Activated T-helper 1 cell treated with Interleukin-2 at 50 U/mL for 16 hours (primary cell): ENCODE results near the gene OR9Q1.
"Not testable (repeated sequence)": the region's sequence is repeated elsewhere in the genome, so short reads cannot be mapped to it uniquely, and the experiment has no call there.

Source experiments
- DNase-seq: peaks from one replicate; pipeline ENCODE4 v3.0.0-alpha.2; 2020; ENCODE audit warnings: low read depth

Gene OR9Q1, protein sequence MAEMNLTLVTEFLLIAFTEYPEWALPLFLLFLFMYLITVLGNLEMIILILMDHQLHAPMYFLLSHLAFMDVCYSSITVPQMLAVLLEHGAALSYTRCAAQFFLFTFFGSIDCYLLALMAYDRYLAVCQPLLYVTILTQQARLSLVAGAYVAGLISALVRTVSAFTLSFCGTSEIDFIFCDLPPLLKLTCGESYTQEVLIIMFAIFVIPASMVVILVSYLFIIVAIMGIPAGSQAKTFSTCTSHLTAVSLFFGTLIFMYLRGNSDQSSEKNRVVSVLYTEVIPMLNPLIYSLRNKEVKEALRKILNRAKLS

DNA sequence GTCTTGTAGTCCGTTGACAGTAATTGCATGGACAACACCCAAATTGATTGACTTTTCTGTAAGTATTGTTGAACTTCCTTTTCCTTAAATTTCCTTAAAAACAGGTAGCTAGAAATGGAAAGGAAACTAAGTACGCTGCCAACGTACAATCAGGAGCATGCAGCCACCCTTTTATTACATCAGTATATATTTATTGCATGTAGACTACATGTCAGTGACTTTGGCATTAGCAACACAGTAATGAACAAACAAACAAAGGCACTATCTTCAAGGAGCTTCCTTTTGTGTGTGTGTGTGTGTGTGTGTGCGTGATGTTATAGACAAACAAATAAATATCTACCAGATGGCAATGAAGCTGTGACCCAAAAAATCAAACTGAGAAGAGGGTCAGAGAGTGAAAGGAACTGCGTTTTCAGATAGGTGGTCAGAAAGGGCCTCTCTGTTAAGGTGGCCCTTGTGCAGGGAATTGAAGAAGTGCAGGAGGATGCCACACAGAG, at the start of gene OR9Q1:
Gene OR9Q1, plus strand, starts transcription at position 447 of the 497 bp plus-strand sequence. CDS start 155,564 bp downstream, outside the sequence.
- no peak for DNase-seq

GRCh38 chr11:57974132-57974531, 49.5 kb upstream of the OR9Q1 start:
- DNase-seq: no peak

- DNase-seq: no peak
These were observed 48.7 kb upstream of the OR9Q1 start for GRCh38 chr11:57974848-57975601.

DNA sequence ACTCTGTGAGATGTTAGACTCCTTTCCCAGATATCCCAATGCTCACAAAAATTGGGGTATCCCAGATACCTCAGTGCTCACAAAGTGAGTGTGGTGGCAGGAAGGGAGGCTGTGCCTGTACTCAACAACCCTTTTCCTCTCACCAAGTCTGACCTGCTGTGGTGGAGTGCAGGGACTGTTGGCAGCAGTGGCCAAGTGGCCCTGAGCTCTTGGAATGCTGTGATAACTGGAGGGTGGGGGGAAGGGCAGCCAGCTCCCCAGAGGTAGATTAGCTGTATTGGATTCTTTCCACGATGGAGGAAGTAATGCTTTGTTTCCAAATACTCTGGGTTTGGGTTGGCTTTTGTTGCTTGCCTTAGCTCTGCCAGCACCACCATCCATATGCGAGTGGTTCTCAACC, 46.0 kb upstream of the OR9Q1 start:
- no peak for DNase-seq

GRCh38 chr11:57978686-57979531, 44.8 kb upstream of the OR9Q1 start:
- DNase-seq: no peak

DNA sequence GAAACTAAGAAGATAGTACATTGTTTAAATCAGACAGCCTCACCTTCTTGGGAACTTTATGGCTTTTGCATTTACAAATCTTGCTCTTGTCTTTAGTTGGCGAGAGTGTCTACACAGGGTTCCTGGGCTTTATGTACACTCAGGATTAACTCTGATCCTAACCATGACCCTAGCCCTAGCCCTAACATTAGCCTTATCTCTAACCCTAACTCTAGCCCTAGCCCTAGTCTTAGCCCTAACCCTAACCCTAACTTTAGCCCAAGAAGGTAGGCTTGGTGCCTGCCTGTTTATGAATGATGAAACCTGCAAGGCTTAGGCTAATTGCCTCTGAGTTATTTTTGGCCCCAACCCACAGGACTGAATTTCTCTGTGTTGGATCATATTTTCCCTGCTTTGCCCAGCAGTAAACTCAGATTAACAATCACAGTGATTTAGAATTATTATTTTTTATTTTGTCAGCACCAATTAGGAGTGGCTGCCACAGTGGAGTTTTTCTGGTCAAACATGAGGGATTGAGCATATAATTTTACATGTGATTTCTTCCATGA, 44.1 kb upstream of the OR9Q1 start:
- no peak for DNase-seq

GRCh38 chr11:57980201-57980600, 43.5 kb upstream of the OR9Q1 start:
- no peak for DNase-seq

DNA sequence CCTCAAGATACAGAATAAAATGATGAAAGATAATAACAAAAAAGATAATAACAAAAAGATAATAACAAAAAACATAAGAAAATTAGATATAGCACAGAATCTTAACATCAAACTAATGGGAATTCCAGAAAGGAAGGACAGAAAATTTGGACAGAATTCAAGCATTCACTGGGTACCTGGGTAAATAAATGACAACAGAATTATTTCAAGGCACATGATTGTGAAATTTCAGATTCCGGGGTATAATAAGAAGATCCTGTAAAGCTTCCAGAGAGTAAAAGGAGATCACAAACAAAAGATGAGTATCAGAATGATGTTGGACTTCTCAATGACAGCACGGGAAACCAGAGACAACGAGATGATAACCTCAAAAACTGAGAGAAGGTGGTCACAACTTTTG, 42.1 kb upstream of the OR9Q1 start:
- no peak for DNase-seq

DNA sequence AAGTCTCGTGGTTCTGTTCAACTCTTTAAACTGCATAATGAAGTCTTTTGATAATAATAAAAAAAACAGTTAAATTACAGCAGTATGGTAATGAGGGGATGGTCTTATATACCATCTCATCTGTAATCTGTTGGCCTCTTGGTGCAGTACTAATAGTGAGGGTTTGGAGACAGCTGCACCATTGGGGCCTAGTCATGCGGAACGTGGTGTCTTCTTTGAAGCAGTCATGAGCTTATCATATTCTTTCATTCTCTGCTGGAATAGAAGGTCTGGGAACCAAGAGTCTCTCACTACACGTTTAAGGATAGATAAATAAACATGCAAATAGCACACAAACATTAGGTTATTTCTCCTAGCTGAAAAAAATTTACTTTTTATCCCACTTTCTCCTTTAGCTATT, 40.9 kb upstream of the OR9Q1 start:
- DNase-seq: no peak

DNA sequence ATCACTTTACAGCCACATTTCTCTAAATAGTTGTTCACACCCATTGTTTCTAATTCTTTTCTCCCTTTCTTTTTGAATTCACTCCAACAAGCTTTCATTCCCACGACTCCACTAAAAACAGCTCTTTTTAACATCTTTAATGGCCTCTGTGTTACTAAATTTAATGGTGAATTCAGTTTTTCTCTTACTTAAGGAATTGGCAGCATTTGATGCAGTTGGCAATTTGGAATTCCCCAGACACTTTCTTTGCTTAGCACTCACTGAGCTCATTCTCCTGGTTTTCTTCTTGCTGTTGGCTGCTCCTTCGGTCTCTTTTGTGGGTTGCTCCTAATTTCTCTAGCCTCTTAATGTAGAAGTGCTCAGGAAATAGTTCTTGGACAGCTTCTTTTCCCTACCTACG, 40.5 kb upstream of the OR9Q1 start:
- DNase-seq: no peak

DNA sequence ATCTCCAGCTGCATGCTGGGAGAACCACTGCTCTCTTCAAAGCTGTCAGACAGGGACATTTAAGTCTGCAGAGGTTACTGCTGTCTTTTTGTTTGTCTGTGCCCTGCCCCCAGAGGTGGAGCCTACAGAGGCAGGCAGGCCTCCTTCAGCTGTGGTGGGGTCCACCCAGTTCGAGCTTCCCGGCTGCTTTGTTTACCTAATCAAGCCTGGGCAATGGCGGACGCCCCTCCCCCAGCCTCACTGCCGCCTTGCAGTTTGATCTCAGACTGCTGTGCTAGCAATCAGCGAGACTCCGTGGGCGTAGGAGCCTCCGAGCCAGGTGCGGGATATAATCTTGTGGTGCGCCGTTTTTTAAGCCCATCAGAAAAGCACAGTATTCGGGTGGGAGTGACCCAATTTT, 24.2 kb upstream of the OR9Q1 start:
- not testable (repeated sequence) for DNase-seq

GRCh38 chr11:58000021-58000420, 23.7 kb upstream of the OR9Q1 start:
- DNase-seq: not testable (repeated sequence)

GRCh38 chr11:58000699-58001098, 23.0 kb upstream of the OR9Q1 start:
- no peak for DNase-seq

GRCh38 chr11:58003036-58003435, 20.6 kb upstream of the OR9Q1 start:
- no peak for DNase-seq

- no peak for DNase-seq
These were observed 20.1 kb upstream of the OR9Q1 start for GRCh38 chr11:58003591-58003990.

- no peak for DNase-seq
These were observed 19.0 kb upstream of the OR9Q1 start for GRCh38 chr11:58004664-58005063.

GRCh38 chr11:58006940-58007339, 16.7 kb upstream of the OR9Q1 start:
- no peak for DNase-seq

GRCh38 chr11:58011771-58012170, 11.9 kb upstream of the OR9Q1 start:
- DNase-seq: no peak

GRCh38 chr11:58024601-58025091, 965 bp downstream of the OR9Q1 start:
- DNase-seq: no peak

GRCh38 chr11:58027341-58027740, 3.7 kb downstream of the OR9Q1 start:
- no peak for DNase-seq

GRCh38 chr11:58028687-58029411, 5.2 kb downstream of the OR9Q1 start:
- DNase-seq: no peak
